ENCODE data around the gene TSPAN18. TPM values are rescaled to one million over a fixed set of nuclear protein-coding genes. Genes with fewer than 3 reads are reported as not detected.

TSPAN18 gene
- total RNA-seq, 1 experiment from 2014 or later, result not detected

GRCh38 chr11:44731685-44732430, 5.1 kb downstream of the TSPAN18 start:
- DNase-seq (ENCODE audit: low read depth, low spot score), result no peak
- in situ Hi-C loops (cut with HindIII; ENCODE audit: low pct_unique_long_range_greater_than_20kb, low sequenced_read_pairs), result no loop called here

- in situ Hi-C loops (cut with HindIII; ENCODE audit: low pct_unique_long_range_greater_than_20kb, low sequenced_read_pairs), result no loop called here
- DNase-seq (ENCODE audit: low read depth, low spot score), result no peak
Measured at GRCh38 chr11:44732564-44732963, 5.8 kb downstream of the TSPAN18 start.

- DNase-seq (ENCODE audit: low read depth, low spot score), result no peak
- in situ Hi-C loops (cut with HindIII; ENCODE audit: low pct_unique_long_range_greater_than_20kb, low sequenced_read_pairs), result no loop called here
Measured at GRCh38 chr11:44733877-44734276, 7.1 kb downstream of the TSPAN18 start.

GRCh38 chr11:44734843-44735381, 8.2 kb downstream of the TSPAN18 start:
- in situ Hi-C loops (cut with HindIII; ENCODE audit: low pct_unique_long_range_greater_than_20kb, low sequenced_read_pairs), result no loop called here
- DNase-seq (ENCODE audit: low read depth, low spot score), result no peak

GRCh38 chr11:44736791-44737190, 10.0 kb downstream of the TSPAN18 start:
- in situ Hi-C loops (cut with HindIII; ENCODE audit: low pct_unique_long_range_greater_than_20kb, low sequenced_read_pairs), result no loop called here
- no peak for DNase-seq (ENCODE audit: low read depth, low spot score)

- in situ Hi-C loops (cut with HindIII; ENCODE audit: low pct_unique_long_range_greater_than_20kb, low sequenced_read_pairs), result no loop called here
- no peak for DNase-seq (ENCODE audit: low read depth, low spot score)
Measured at GRCh38 chr11:44737245-44738085, 10.7 kb downstream of the TSPAN18 start.

- no peak for DNase-seq (ENCODE audit: low read depth, low spot score)
- in situ Hi-C loops (cut with HindIII; ENCODE audit: low pct_unique_long_range_greater_than_20kb, low sequenced_read_pairs), result no loop called here
Measured at GRCh38 chr11:44738791-44739190, 12.0 kb downstream of the TSPAN18 start.

GRCh38 chr11:44740967-44741366, 14.2 kb downstream of the TSPAN18 start:
- no peak for DNase-seq (ENCODE audit: low read depth, low spot score)
- in situ Hi-C loops (cut with HindIII; ENCODE audit: low pct_unique_long_range_greater_than_20kb, low sequenced_read_pairs), result no loop called here

GRCh38 chr11:44741976-44742375, 15.2 kb downstream of the TSPAN18 start:
- in situ Hi-C loops (cut with HindIII; ENCODE audit: low pct_unique_long_range_greater_than_20kb, low sequenced_read_pairs), result no loop called here
- no peak for DNase-seq (ENCODE audit: low read depth, low spot score)

GRCh38 chr11:44742508-44743246, 15.9 kb downstream of the TSPAN18 start:
- in situ Hi-C loops (cut with HindIII; ENCODE audit: low pct_unique_long_range_greater_than_20kb, low sequenced_read_pairs), result no loop called here
- DNase-seq (ENCODE audit: low read depth, low spot score), result no peak

GRCh38 chr11:44743326-44743725, 16.6 kb downstream of the TSPAN18 start:
- no peak for DNase-seq (ENCODE audit: low read depth, low spot score)

GRCh38 chr11:44743959-44744557, 17.3 kb downstream of the TSPAN18 start:
- DNase-seq (ENCODE audit: low read depth, low spot score), result no peak
- in situ Hi-C loops (cut with HindIII; ENCODE audit: low pct_unique_long_range_greater_than_20kb, low sequenced_read_pairs), result no loop called here

More at GRCh38 chr11:44743326-44743725, 16.6 kb downstream of the TSPAN18 start:
- in situ Hi-C loops (cut with HindIII; ENCODE audit: low pct_unique_long_range_greater_than_20kb, low sequenced_read_pairs), result no loop called here

- no peak for DNase-seq (ENCODE audit: low read depth, low spot score)
- in situ Hi-C loops (cut with HindIII; ENCODE audit: low pct_unique_long_range_greater_than_20kb, low sequenced_read_pairs), result no loop called here
Measured at GRCh38 chr11:44746894-44747293, 20.1 kb downstream of the TSPAN18 start.

- in situ Hi-C loops (cut with HindIII; ENCODE audit: low pct_unique_long_range_greater_than_20kb, low sequenced_read_pairs), result no loop called here
- no peak for DNase-seq (ENCODE audit: low read depth, low spot score)
Measured at GRCh38 chr11:44747316-44747715, 20.6 kb downstream of the TSPAN18 start.

GRCh38 chr11:44747836-44748235, 21.1 kb downstream of the TSPAN18 start:
- no peak for DNase-seq (ENCODE audit: low read depth, low spot score)
- in situ Hi-C loops (cut with HindIII; ENCODE audit: low pct_unique_long_range_greater_than_20kb, low sequenced_read_pairs), result no loop called here

- in situ Hi-C loops (cut with HindIII; ENCODE audit: low pct_unique_long_range_greater_than_20kb, low sequenced_read_pairs), result no loop called here
- DNase-seq (ENCODE audit: low read depth, low spot score), result no peak
Measured at GRCh38 chr11:44748606-44749005, 21.8 kb downstream of the TSPAN18 start.

GRCh38 chr11:44749189-44749588, 22.4 kb downstream of the TSPAN18 start:
- DNase-seq (ENCODE audit: low read depth, low spot score), result no peak
- in situ Hi-C loops (cut with HindIII; ENCODE audit: low pct_unique_long_range_greater_than_20kb, low sequenced_read_pairs), result no loop called here

Measured in SK-MEL-5 (cell line).